GM12872 (cell line): ENCODE data around the gene FAM117A.

Experiments used
- TF ChIP-seq, protein P1 (sequence below): IDR thresholded peaks from 3 replicates; pipeline ENCODE4 v1.5.1; 2011; ENCODE audit warnings: low read depth, mild to moderate bottlenecking, low read length, moderate library complexity; ENCODE audit not compliant: insufficient read depth

Gene FAM117A

DNA sequence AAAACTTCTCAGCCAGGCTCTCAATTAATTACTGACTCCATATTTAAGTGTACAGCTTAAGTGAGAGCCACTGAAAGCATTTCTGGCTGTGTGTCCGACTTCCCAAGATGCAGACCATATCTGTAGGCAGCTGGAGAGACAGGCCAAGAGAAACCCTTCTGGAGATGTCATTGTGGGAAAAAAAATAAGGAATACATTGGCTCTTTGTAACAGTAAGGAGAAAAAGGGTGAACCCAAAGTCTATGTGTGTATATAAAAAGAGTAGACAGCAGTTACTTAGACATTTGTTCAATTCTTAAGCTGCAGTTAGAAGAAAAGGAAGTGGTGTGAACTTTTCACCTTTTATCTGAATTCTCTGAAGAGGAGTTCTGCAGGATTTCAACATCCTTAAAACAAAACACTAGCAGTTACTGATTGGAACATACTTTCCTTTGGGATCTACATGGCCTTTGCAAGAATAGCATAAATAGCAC is 21.7 kb downstream of the FAM117A start:
- TF ChIP-seq, protein P1, sequence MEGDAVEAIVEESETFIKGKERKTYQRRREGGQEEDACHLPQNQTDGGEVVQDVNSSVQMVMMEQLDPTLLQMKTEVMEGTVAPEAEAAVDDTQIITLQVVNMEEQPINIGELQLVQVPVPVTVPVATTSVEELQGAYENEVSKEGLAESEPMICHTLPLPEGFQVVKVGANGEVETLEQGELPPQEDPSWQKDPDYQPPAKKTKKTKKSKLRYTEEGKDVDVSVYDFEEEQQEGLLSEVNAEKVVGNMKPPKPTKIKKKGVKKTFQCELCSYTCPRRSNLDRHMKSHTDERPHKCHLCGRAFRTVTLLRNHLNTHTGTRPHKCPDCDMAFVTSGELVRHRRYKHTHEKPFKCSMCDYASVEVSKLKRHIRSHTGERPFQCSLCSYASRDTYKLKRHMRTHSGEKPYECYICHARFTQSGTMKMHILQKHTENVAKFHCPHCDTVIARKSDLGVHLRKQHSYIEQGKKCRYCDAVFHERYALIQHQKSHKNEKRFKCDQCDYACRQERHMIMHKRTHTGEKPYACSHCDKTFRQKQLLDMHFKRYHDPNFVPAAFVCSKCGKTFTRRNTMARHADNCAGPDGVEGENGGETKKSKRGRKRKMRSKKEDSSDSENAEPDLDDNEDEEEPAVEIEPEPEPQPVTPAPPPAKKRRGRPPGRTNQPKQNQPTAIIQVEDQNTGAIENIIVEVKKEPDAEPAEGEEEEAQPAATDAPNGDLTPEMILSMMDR, result no peak

DNA sequence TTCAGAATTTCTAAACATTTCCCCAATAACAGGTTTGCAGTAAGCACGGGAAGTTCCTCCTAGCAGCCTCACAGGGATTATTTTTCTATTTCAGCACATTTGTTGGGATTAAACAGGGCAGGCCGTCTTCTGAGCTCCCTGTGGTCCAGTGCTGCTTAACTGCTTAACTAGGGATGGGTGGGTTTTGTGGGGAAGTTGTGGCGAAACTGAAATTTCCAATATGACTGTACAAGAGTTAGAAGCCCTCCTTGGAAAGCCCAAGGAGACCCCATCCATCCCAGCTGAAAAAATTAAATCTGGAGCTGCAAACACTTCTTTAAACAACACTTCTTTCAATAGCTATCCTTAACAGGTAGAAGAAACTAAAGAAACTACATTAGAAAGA is 22.2 kb downstream of the FAM117A start:
- TF ChIP-seq, protein P1, result no peak

DNA sequence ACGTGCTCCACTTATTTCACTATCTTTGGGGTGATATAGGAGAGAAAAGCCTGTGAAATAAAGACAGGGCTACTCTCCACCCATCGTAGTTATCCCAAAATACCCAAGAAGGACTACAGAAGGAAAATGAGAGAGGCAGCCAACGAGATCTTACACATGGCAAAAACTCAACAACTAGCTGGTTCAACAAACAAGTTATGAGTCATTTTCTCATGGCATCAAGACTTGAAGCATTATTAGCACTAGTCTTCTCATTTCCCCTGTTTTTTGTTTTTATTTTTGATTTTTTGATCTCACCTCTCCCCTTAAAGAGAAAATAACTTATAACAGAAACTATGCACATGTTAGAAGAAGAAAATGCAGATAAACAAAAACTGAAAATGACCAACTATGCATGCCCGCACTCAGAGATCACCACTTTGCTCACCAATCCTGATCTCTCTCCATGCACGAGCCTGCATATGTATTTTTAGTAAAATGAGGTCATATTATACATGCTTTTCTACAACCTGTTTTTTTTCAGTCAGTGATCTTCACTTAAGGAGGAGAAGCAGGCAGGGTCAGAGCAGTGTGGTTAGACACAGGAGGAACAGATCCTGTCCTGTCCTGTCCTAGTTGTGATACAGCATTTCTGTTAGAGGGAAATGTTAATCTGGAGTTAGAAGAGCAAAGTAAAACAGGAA is 22.8 kb downstream of the FAM117A start:
- TF ChIP-seq, protein P1, result no peak

DNA sequence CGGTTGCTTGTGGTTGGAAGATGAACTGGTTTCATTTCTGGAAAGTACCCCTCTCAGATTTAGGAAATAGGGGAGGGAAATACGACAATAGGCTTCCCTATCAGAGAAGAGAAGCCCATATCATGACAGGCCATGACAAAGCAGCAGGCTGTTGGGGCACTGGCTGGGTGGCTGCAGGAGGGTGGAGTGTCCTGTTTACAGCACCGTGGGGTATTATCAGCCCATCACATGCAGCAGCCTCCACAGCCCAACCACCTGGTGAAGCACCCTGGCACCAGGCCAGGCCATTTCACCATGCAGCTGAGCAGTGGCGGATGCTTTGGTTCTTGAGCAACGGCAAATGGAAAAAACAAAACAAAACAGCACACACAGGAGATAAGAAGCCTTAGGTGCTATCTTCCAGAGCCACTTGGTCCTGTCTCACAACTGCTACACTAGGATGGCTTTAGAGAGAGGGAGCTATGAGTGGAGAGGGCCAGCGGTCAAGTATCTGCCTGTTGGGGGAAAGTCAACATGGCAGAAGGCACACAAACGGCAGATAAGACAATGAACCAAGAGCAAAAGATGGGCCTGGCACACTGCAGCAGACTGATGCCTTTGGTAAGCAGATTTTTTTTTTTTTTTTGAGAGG is 24.2 kb downstream of the FAM117A start:
- TF ChIP-seq, protein P1, result no peak

DNA sequence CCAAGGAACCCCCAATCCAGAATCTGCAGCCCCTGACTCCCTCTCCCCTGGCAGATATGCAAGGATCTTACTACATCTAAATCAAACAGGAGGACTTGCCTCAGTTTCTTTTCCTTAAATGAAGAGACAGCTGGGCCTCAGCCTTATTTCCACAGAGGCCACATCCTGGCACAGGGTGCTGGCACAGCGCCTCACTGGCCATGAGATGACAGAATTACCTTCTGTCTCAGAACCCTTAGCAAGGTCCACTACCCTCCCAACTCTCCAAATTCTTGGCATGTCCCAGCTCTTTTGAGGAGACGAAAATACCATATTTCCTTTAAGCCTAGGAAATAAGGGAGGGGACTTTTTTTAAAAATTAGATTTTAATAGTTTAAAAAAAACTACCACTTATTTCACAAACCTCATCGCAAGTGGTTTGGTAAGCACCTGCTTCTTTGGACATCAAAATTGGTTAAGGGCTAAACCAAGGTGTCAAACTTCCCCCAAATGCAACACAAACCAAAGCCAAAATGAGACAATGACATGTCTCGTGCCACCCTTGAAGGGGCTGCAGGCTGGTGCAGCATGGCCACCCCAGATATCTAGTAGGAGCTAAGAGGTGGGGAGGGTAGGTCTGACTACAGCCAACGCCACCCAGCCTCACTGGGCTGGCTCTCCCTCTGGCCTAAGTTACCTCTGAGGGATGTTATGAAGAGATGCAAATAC is 25.3 kb downstream of the FAM117A start:
- TF ChIP-seq, protein P1, result no peak

DNA sequence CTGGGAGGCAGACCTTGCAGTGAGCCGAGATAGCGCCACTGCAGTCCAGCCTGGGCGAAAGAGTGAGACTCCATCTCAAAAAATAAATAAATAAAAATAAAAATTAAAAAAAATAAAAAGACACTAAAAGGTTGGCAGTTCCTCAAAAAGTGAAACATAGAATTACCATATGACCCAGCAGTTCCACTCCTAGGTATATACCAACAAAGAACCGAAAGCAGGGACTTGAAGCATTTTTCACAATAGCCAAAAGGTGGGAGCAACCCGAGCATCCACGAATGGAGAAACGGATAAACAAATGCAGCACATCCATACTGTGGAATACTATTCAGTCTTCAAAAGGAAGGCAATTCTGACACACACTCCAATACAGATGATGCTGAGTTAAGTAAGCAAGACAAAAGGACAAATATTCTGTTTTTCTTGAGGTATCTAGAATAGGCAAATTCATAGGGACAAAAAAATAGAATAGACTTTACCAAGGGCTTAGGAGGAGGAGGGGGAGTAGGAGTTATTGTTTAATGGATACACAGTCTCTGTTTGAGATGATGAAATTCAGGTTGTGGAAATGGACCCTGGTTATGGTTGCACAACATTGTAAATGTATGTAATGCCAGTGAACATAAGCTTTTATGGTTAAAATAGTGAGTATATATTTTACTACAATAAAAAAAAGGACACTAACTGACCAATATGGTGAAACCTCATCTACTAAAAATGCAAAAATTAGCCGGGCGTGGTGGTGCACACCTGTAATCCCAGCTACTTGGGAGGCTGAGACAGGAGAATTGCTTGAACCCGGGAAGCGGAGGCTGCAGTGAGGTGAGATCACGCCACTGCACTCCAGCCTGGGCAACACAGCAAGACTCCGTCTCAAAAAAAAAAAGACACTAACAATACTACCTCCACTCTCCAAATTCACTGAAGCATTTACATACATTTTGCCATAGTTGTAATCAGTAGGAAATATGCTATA is 29.1 kb downstream of the FAM117A start:
- TF ChIP-seq, protein P1, result no peak
